ENCODE results near the gene TRIM17.
A peak's percentile ranks its signal among the peaks of the same experiment; 100 is the strongest.

TRIM17 gene

GRCh38 chr1:228416217-228416933 lies at the start of gene TRIM17:
Gene TRIM17, minus strand, starts transcription at chr1:228416861. Its CDS starts 1,789 bp downstream, at chr1:228415072.
- peak; percentile 17 for DNase-seq (ENCODE audit: low read depth)

- no peak for DNase-seq (ENCODE audit: low read depth)
Observed at GRCh38 chr1:228465571-228466146, 49.0 kb upstream of the TRIM17 start.

GRCh38 chr1:228465141-228465540 lies 48.5 kb upstream of the TRIM17 start:
- DNase-seq (ENCODE audit: low read depth) = no peak

- peak; percentile 78 for DNase-seq (ENCODE audit: low read depth)
Observed at GRCh38 chr1:228464487-228464983, 47.9 kb upstream of the TRIM17 start.

GRCh38 chr1:228463559-228464455 lies 47.1 kb upstream of the TRIM17 start:
- peak; percentile 30 for DNase-seq (ENCODE audit: low read depth)

- no peak for DNase-seq (ENCODE audit: low read depth)
Observed at GRCh38 chr1:228463009-228463558, 46.4 kb upstream of the TRIM17 start.

GRCh38 chr1:228462560-228462959 lies 45.9 kb upstream of the TRIM17 start:
- no peak for DNase-seq (ENCODE audit: low read depth)

GRCh38 chr1:228460821-228461220 lies 44.2 kb upstream of the TRIM17 start:
- no peak for DNase-seq (ENCODE audit: low read depth)

GRCh38 chr1:228459091-228459993 lies 42.7 kb upstream of the TRIM17 start:
- DNase-seq (ENCODE audit: low read depth) = peak; percentile 27

GRCh38 chr1:228457396-228458176 lies 40.9 kb upstream of the TRIM17 start:
- peak; percentile 74 for DNase-seq (ENCODE audit: low read depth)

- DNase-seq (ENCODE audit: low read depth) = no peak
Observed at GRCh38 chr1:228457017-228457395, 40.3 kb upstream of the TRIM17 start.

GRCh38 chr1:228456252-228457016 lies 39.8 kb upstream of the TRIM17 start:
- DNase-seq (ENCODE audit: low read depth) = no peak

- DNase-seq (ENCODE audit: low read depth) = no peak
Observed at GRCh38 chr1:228455715-228456114, 39.1 kb upstream of the TRIM17 start.

- DNase-seq (ENCODE audit: low read depth) = no peak
Observed at GRCh38 chr1:228454238-228454637, 37.6 kb upstream of the TRIM17 start.

GRCh38 chr1:228453614-228454013 lies 37.0 kb upstream of the TRIM17 start:
- DNase-seq (ENCODE audit: low read depth) = no peak

- no peak for DNase-seq (ENCODE audit: low read depth)
Observed at GRCh38 chr1:228453022-228453560, 36.4 kb upstream of the TRIM17 start.

- DNase-seq (ENCODE audit: low read depth) = no peak
Observed at GRCh38 chr1:228452194-228453021, 35.7 kb upstream of the TRIM17 start.

GRCh38 chr1:228450200-228450599 lies 33.5 kb upstream of the TRIM17 start:
- DNase-seq (ENCODE audit: low read depth) = no peak
